ENCODE measurements around the gene PSMG2.

PSMG2 gene

GRCh38 chr18:12767580-12768155 lies 64.8 kb downstream of the PSMG2 start:
- no peak for DNase-seq

GRCh38 chr18:12768625-12769024 lies 65.8 kb downstream of the PSMG2 start:
- DNase-seq: no peak

- DNase-seq: no peak
These were observed 66.3 kb downstream of the PSMG2 start for GRCh38 chr18:12769136-12769535.

GRCh38 chr18:12769644-12770440 lies 67.0 kb downstream of the PSMG2 start:
- no peak for DNase-seq

GRCh38 chr18:12770469-12771219 lies 67.8 kb downstream of the PSMG2 start:
- DNase-seq: no peak

- DNase-seq: no peak
These were observed 69.3 kb downstream of the PSMG2 start for GRCh38 chr18:12772111-12772510.

GRCh38 chr18:12773369-12773768 lies 70.5 kb downstream of the PSMG2 start:
- no peak for DNase-seq

GRCh38 chr18:12774982-12775381 lies 72.1 kb downstream of the PSMG2 start:
- DNase-seq: no peak
